Heart right ventricle (tissue), 16 donors: ENCODE measurements around the gene CLEC20A. TPM values are rescaled to one million over a fixed set of nuclear protein-coding genes. Genes with fewer than 3 reads are reported as not detected.

ENCODE experiments used
- ATAC-seq, 8 donors: fragments of 200-7000 bp; cut with Tn5 transposase; one replicate each; pipeline ENCODE4 v1.9.1; 2020; ENCODE audit warnings: mild to moderate bottlenecking in 8 of 8, moderate library complexity in 8 of 8, moderate number of reproducible peaks in 1 of 8
- DNase-seq, 2 donors: peaks; one replicate each; pipeline ENCODE4 v3.0.0-alpha.2; 2020
- H3K27ac ChIP-seq, 10 donors: fragments of 200-600 bp; sonication (generic) in 2 of 10; one replicate each; pipeline versions ENCODE4 v1.5.0 to v1.8.0; 2020 to 2022; ENCODE audit warnings: mild to moderate bottlenecking in 3 of 10
- H3K27me3 ChIP-seq, 7 donors: fragments of 200-600 bp; one replicate each; pipeline ENCODE4 v1.8.0; 2021 to 2022; ENCODE audit warnings: mild to moderate bottlenecking in 2 of 7
- H3K36me3 ChIP-seq, 9 donors: fragments of 200-600 bp; sonication (generic) in 1 of 9; one replicate each; pipeline versions ENCODE4 v1.5.0 to v1.8.0; 2020 to 2022; ENCODE audit warnings: mild to moderate bottlenecking in 2 of 9
- H3K4me1 ChIP-seq, 9 donors: fragments of 200-600 bp; sonication (generic) in 1 of 9; one replicate each; pipeline versions ENCODE4 v1.5.0 to v1.8.0; 2020 to 2022; ENCODE audit warnings: mild to moderate bottlenecking in 4 of 9
- H3K4me3 ChIP-seq, 10 donors: fragments of 200-600 bp; sonication (generic) in 2 of 10; one replicate each; pipeline versions ENCODE4 v1.5.0 to v1.8.0; 2020 to 2022; ENCODE audit warnings: mild to moderate bottlenecking in 7 of 10, moderate library complexity in 2 of 10
- H3K9me3 ChIP-seq, 11 donors: fragments of 200-600 bp in 10 of 11; sonication (generic) in 2 of 11; one replicate each; pipeline versions ENCODE4 v1.5.0 to v1.8.0; 2013 to 2022; ENCODE audit warnings: mild to moderate bottlenecking in 2 of 11, control low read depth in 1 of 11, moderate library complexity in 1 of 11
- CTCF ChIP-seq, 9 donors: fragments of 200-600 bp; sonication (generic) in 2 of 9; IDR thresholded peaks; one replicate each; pipeline versions ENCODE4 v1.5.0 to v1.8.0; 2021 to 2022; ENCODE audit warnings: antibody characterized with exemption in 9 of 9, mild to moderate bottlenecking in 5 of 9, moderate library complexity in 1 of 9
- WGBS, 2 donors: extraction: QIAGEN DNeasy Blood & Tissue Kit; methylation state at CpG; one replicate each; pipeline ENCODE4 v1.1.7; 2013; ENCODE audit warnings: inconsistent platforms in 1 of 2; 5-methylcytosine and 5-hydroxymethylcytosine counted together
- intact Hi-C, 10 donors: fragments of 100-400 bp; cut with DNase I; formaldehyde crosslinking; loops; one replicate each; pipeline versions ENCODE4 v1.11.1 to v1.14.2; 2022
- polyA plus RNA-seq, 2 donors: library from polyadenylated mRNA; stranded (reverse); fragments of 200-250 nt; gene quantifications; one replicate each; pipeline ENCODE4 v1.2.3, GENCODE V29; 2013
- total RNA-seq, 10 donors: library from RNA; stranded (reverse); fragmentation: NEBNext Ultra II Directional in 3 of 10; extraction: Animal tissue kit (Norgen Biotek cat#: 25700) in 3 of 10; gene quantifications; one replicate each; pipeline versions ENCODE4 v1.2.1 to v1.2.4, GENCODE V29; 2021 to 2023
- donor health status: Arrhythmogenic right ventricular cardiomyopathy.
- donor health status: ischemic (EF 13 %, LVEDD 7.1; RV severe dilation, severe dysfunction).
- donor health status: healthy with polysubstance abuse.
- donor health status: DM: no; HTN: yes; CAD: no.
- donor health status: DM: no; HTN: no; CAD: no.
- donor health status: ischemic (EF 25% LVEDD 6.9; RV normal size, moderate dysfunction).
- donor health status: ischemic (EF 25% LVEDD 5.7; RV mildly dilated, moderate dysfunction).
- donor health status: healthy.
- donor health status: DM: yes; HTN: yes; CAD: no.
- donor health status: Ischemic cardiomyopathy.
- donor health status: ischemic (EF 35%, LVEDD 5.7; RV mildly dilated, moderate dysfunction).
- donor health status: nonischemic (EF 11% LVEDD 7.7; RV severe dilation, severe dysfunction).
- donor health status: DM: yes; HTN: yes; CAD: no.
- donor health status: PGD.
- donor health status: ischemic (EF 29% LVEDD 5.4; RV normal size, mild dysfunction).
- donor health status: nonischemic (EF 23%, LVEDD 6.1; RV moderate dilation, normal function).

CLEC20A gene
- total and polyA plus RNA-seq, 12 donors: not detected

GRCh38 chr1:178490967-178491366 is 5.8 kb downstream of the CLEC20A start:
- TF ChIP-seq CTCF (IDR thresholded peaks at IDR 0.05): no peak
- no peaks in the 10 kb centered on the region for H3K9me3 ChIP-seq
- H3K4me3 ChIP-seq: no peak overlapping the region
- no peak for DNase-seq
- WGBS, 2 donors: 86% methylated on average over 9 of the region's 9 CpGs
- H3K27ac ChIP-seq: no peak overlapping the region
- H3K36me3 ChIP-seq: no peaks in the 10 kb centered on the region
- peaks cover 2 to 20% (median 9%) of the 10 kb centered on the region in 9 donors for H3K4me1 ChIP-seq
- no peaks in the 10 kb centered on the region for H3K27me3 ChIP-seq
- no peak for ATAC-seq
- intact Hi-C loops: loop anchor here in 1 of 10 donors (10.0 kb wide), 1 partner anchor 186 kb away; no protein-coding TSS in a partner anchor

- H3K4me3 ChIP-seq: no peak overlapping the region
- no peak for TF ChIP-seq CTCF (IDR thresholded peaks at IDR 0.05)
- no peaks in the 10 kb centered on the region for H3K27me3 ChIP-seq
- no peak for ATAC-seq
- 97% methylated on average over 8 of the region's 8 CpGs for WGBS, 2 donors
- H3K27ac ChIP-seq: no peak overlapping the region
- no peaks in the 10 kb centered on the region for H3K9me3 ChIP-seq
- peaks cover 2 to 26% (median 13%) of the 10 kb centered on the region in 9 donors for H3K4me1 ChIP-seq
- H3K36me3 ChIP-seq: no peaks in the 10 kb centered on the region
- DNase-seq: no peak
- intact Hi-C loops: loop anchor here in 1 of 10 donors (10.0 kb wide), 1 partner anchor 185 kb away; no protein-coding TSS in a partner anchor
These were observed 6.6 kb downstream of the CLEC20A start for GRCh38 chr1:178490136-178490535.

GRCh38 chr1:178489399-178489798 is 7.4 kb downstream of the CLEC20A start:
- H3K36me3 ChIP-seq: no peaks in the 10 kb centered on the region
- peaks cover 2 to 26% (median 17%) of the 10 kb centered on the region in 9 donors for H3K4me1 ChIP-seq
- no peak overlapping the region for H3K27ac ChIP-seq
- intact Hi-C loops: no loop called here
- no peaks in the 10 kb centered on the region for H3K9me3 ChIP-seq
- H3K4me3 ChIP-seq: no peak overlapping the region
- no peak for TF ChIP-seq CTCF (IDR thresholded peaks at IDR 0.05)
- 92 to 94% methylated on average over 4 of the region's 4 CpGs for WGBS, 2 donors
- no peak for DNase-seq
- ATAC-seq: no peak
- H3K27me3 ChIP-seq: no peaks in the 10 kb centered on the region

GRCh38 chr1:178488393-178488792 is 8.4 kb downstream of the CLEC20A start:
- TF ChIP-seq CTCF (IDR thresholded peaks at IDR 0.05): no peak
- DNase-seq (no peak), ATAC-seq (no peak)
- intact Hi-C loops: no loop called here
- H3K27me3 ChIP-seq: no peaks in the 10 kb centered on the region
- peaks cover 2 to 26% (median 17%) of the 10 kb centered on the region in 9 donors for H3K4me1 ChIP-seq
- 92 to 95% methylated on average over 4 of the region's 4 CpGs for WGBS, 2 donors
- no peaks in the 10 kb centered on the region for H3K9me3 ChIP-seq
- H3K36me3 ChIP-seq: no peaks in the 10 kb centered on the region
- H3K27ac ChIP-seq: no peak overlapping the region
- H3K4me3 ChIP-seq: no peak overlapping the region
